Measurements from ENCODE around the gene TTN.
A peak's percentile ranks its signal among the peaks of the same experiment; 100 is the strongest.

The TTN gene

DNA sequence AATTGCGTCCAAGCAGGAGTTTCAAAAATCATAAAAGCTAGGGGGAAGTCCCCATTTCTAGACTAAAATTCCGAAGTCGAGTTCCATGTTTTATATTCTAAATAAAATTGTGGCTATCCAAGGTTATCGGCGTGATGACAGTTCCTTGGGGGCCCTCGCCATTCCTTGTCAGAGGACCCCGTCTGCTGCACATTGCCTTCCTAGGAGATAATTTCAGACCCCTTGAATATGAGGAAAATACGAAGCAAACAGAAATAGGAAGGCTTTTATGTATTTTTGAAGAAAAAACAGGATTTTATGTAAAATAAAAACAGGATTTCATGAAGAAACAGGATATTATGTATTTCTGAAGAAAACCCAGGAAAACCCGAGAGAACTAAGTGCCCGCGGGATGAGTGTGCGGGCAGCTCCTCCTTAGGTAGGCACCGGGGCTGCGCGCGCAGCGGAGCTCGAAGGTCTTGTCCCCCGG is 327.4 kb downstream of the TTN start:
- no peaks in the 10 kb centered on the region for H3K27me3 Mint-ChIP-seq
- H3K4me1 Mint-ChIP-seq (ENCODE audit: low read depth) = peaks cover 57% of the 10 kb centered on the region
- DNase-seq = no peak
- peak overlapping the region; percentile 96 for H3K4me3 Mint-ChIP-seq
- H3K36me3 Mint-ChIP-seq (ENCODE audit: low read depth) = peaks cover 15% of the 10 kb centered on the region
- no peaks in the 10 kb centered on the region for H3K9me3 Mint-ChIP-seq
- peak overlapping the region; percentile 98 for H3K27ac Mint-ChIP-seq

DNA sequence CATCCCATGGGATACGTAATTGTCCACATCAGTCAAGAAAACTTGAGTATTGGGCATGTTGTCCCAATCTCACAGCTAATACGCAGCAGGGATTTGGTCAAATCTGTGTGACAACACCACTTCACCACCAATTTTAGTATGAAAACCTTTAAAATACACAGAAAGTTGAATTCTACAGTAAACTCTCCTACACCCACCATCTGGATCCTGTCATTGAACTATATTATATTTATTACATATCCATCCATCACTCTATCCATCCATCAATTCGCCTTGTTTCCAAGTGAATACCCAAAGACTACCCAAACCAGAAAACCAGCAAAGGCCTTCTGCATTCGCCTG is 328.0 kb downstream of the TTN start:
- no peaks in the 10 kb centered on the region for H3K9me3 Mint-ChIP-seq
- peak overlapping the region; percentile 96 for H3K4me3 Mint-ChIP-seq
- H3K36me3 Mint-ChIP-seq (ENCODE audit: low read depth) = peaks cover 15% of the 10 kb centered on the region
- H3K4me1 Mint-ChIP-seq (ENCODE audit: low read depth) = peaks cover 51% of the 10 kb centered on the region
- no peak for DNase-seq
- peak overlapping the region; percentile 98 for H3K27ac Mint-ChIP-seq
- no peaks in the 10 kb centered on the region for H3K27me3 Mint-ChIP-seq

- no peaks in the 10 kb centered on the region for H3K9me3 Mint-ChIP-seq
- H3K4me1 Mint-ChIP-seq (ENCODE audit: low read depth) = peaks cover 48% of the 10 kb centered on the region
- H3K4me3 Mint-ChIP-seq = peak within 1 kb of the TSS; percentile 96
- H3K27ac Mint-ChIP-seq = peak within 1 kb of the TSS; percentile 98
- H3K27me3 Mint-ChIP-seq = no peaks in the 10 kb centered on the region
- H3K36me3 Mint-ChIP-seq (ENCODE audit: low read depth) = peaks cover 15% of the 10 kb centered on the region
- DNase-seq = peak; percentile 86
These were observed 328.6 kb downstream of the TTN start, which contains the start of gene FKBP7 for GRCh38 chr2:178478439-178479274. Gene FKBP7, minus strand, starts transcription at chr2:178478600. Its CDS starts 101 bp downstream, at chr2:178478499.

DNA sequence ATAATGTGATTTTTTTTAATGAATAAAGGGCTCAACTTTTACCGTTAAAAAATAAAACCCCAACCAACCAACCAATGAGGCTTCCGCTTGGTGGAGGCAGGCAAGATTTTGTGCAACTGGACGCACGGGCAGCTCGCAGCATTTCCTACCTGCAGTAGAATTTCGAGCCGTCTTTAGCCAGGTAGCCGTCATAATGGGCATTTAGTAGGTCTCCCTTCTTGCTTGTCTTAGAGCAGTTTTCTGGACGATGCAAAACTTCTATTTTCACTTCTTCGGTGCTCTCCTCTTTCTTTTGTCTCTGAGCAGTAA is 329.1 kb downstream of the TTN start:
- Mint-ChIP-seq H3K4me1 (ENCODE audit: low read depth) (peaks cover 48% of the 10 kb centered on the region), H3K27me3 (no peaks in the 10 kb centered on the region), H3K36me3 (ENCODE audit: low read depth) (peaks cover 15% of the 10 kb centered on the region), H3K9me3 (no peaks in the 10 kb centered on the region), H3K4me3 (peak overlapping the region; percentile 96), H3K27ac (peak overlapping the region; percentile 98)
- DNase-seq = no peak

GRCh38 chr2:178477443-178478129 is 329.6 kb downstream of the TTN start:
- peaks cover 13% of the 10 kb centered on the region for H3K36me3 Mint-ChIP-seq (ENCODE audit: low read depth)
- no peak for DNase-seq
- H3K4me3 Mint-ChIP-seq = peak overlapping the region; percentile 96
- no peaks in the 10 kb centered on the region for H3K27me3 Mint-ChIP-seq
- no peaks in the 10 kb centered on the region for H3K9me3 Mint-ChIP-seq
- peaks cover 43% of the 10 kb centered on the region for H3K4me1 Mint-ChIP-seq (ENCODE audit: low read depth)
- no peak overlapping the region for H3K27ac Mint-ChIP-seq

DNA sequence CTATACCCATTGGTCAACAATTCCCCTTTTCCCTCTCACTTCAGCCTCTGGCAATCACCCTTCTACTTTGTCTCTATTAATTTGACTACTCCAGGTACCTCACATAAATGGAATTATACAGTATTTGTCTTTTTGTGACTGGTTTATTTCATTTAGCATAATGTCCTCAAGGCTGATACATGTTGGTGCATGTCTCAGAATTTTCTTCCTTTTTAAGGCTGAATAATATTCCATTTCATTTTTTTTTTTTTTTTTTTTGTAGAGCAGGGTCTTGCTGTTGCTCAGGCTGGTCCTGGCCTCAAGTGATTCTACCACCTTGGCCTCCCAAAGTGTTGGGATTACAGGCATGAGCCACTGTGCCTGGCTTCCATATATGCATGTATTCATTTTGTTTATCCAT is 330.7 kb downstream of the TTN start:
- H3K4me3 Mint-ChIP-seq = peak overlapping the region; percentile 4
- peaks cover 32% of the 10 kb centered on the region for H3K4me1 Mint-ChIP-seq (ENCODE audit: low read depth)
- no peaks in the 10 kb centered on the region for H3K27me3 Mint-ChIP-seq
- DNase-seq = no peak
- no peak overlapping the region for H3K27ac Mint-ChIP-seq
- H3K36me3 Mint-ChIP-seq (ENCODE audit: low read depth) = peaks cover 13% of the 10 kb centered on the region
- no peaks in the 10 kb centered on the region for H3K9me3 Mint-ChIP-seq

Data from activated T-cell treated with anti-CD3 and anti-CD28 coated beads, Interleukin-2, amount 50 U/mL, for 24 hours (primary cell).